H9 (cell line): Measurements from ENCODE around the gene OR13J1. TPM values are rescaled to one million over a fixed set of nuclear protein-coding genes. Genes with fewer than 3 reads are reported as not detected.

Source experiments
- DNase-seq: peaks from one replicate; pipeline ENCODE4 v3.0.0-alpha.2; 2017
- H2AFZ ChIP-seq: one replicate; pipeline ENCODE4 v1.6.1; 2013; ENCODE audit warnings: mild to moderate bottlenecking, low read length, control low read depth, moderate library complexity
- H2AK5ac ChIP-seq: 2 replicates; pipeline ENCODE4 v1.6.1; 2013; ENCODE audit warnings: low read length, control low read depth, mixed read lengths; ENCODE audit not compliant: insufficient read length
- H2BK120ac ChIP-seq: one replicate; pipeline ENCODE4 v1.6.1; 2013; ENCODE audit warnings: low read depth, mild to moderate bottlenecking, low read length, control low read depth, inconsistent platforms; ENCODE audit not compliant: poor library complexity, severe bottlenecking
- H2BK12ac ChIP-seq: 2 replicates; pipeline ENCODE4 v1.6.1; 2013; ENCODE audit warnings: low read length, control low read depth, mixed read lengths, low read depth; ENCODE audit not compliant: insufficient read length
- H2BK15ac ChIP-seq: 2 replicates; pipeline ENCODE4 v1.6.1; 2013; ENCODE audit warnings: low read depth, low read length, control low read depth
- H2BK20ac ChIP-seq: one replicate; pipeline ENCODE4 v1.6.1; 2013; ENCODE audit warnings: low read depth, mild to moderate bottlenecking, low read length, control low read depth, inconsistent platforms; ENCODE audit not compliant: poor library complexity, severe bottlenecking
- H2BK5ac ChIP-seq: 2 replicates; pipeline ENCODE4 v1.6.1; 2013; ENCODE audit warnings: low read length, control low read depth, mixed read lengths; ENCODE audit not compliant: insufficient read length
- H3K14ac ChIP-seq: 2 replicates; pipeline ENCODE4 v1.6.1; 2013; ENCODE audit warnings: low read length, control low read depth; ENCODE audit not compliant: insufficient read depth
- H3K18ac ChIP-seq: 2 replicates; pipeline ENCODE4 v1.6.1; 2013; ENCODE audit warnings: low read depth, mild to moderate bottlenecking, mixed read lengths, low read length, control low read depth; ENCODE audit not compliant: insufficient read length
- H3K23ac ChIP-seq: 2 replicates; pipeline ENCODE4 v1.6.1; 2013; ENCODE audit warnings: low read length, control low read depth, mixed read lengths, low read depth; ENCODE audit not compliant: insufficient read length
- H3K23me2 ChIP-seq: 2 replicates; pipeline ENCODE4 v1.6.1; 2013; ENCODE audit warnings: low read depth, mild to moderate bottlenecking, mixed read lengths, low read length, control low read depth; ENCODE audit not compliant: insufficient read length, poor library complexity, severe bottlenecking
- H3K27ac ChIP-seq: 2 replicates; pipeline ENCODE4 v1.5.1; 2013; ENCODE audit warnings: low read length, control low read depth, mixed read lengths, low read depth; ENCODE audit not compliant: insufficient read length
- H3K27me3 ChIP-seq: 2 replicates; pipeline ENCODE4 v1.6.1; 2013; ENCODE audit warnings: low read length, control low read depth, inconsistent platforms; ENCODE audit not compliant: insufficient read depth
- H3K4ac ChIP-seq: 2 replicates; pipeline ENCODE4 v1.6.1; 2013; ENCODE audit warnings: low read depth, mild to moderate bottlenecking, control low read depth, inconsistent platforms, low read length, moderate library complexity
- H3K4me1 ChIP-seq: 2 replicates; pipeline ENCODE4 v1.6.1; 2013; ENCODE audit warnings: low read length, control low read depth, inconsistent platforms; ENCODE audit not compliant: insufficient read depth
- H3K4me2 ChIP-seq: 2 replicates; pipeline ENCODE4 v1.6.1; 2013; ENCODE audit warnings: low read length, control low read depth, mixed read lengths; ENCODE audit not compliant: insufficient read length, insufficient read depth
- H3K56ac ChIP-seq: 2 replicates; pipeline ENCODE4 v1.6.1; 2013; ENCODE audit warnings: low read depth, mild to moderate bottlenecking, mixed read lengths, low read length, control low read depth; ENCODE audit not compliant: insufficient read length
- H3K79me1 ChIP-seq: 2 replicates; pipeline ENCODE4 v1.6.1; 2013; ENCODE audit warnings: low read depth, mild to moderate bottlenecking, moderate library complexity, low read length, control low read depth, inconsistent platforms; ENCODE audit not compliant: insufficient read depth, poor library complexity, severe bottlenecking
- H3K79me2 ChIP-seq: 2 replicates; pipeline ENCODE4 v1.6.1; 2013; ENCODE audit warnings: low read length, control low read depth, inconsistent platforms; ENCODE audit not compliant: insufficient read depth
- H3K9ac ChIP-seq: 2 replicates; pipeline ENCODE4 v1.6.1; 2013; ENCODE audit warnings: low read length, control low read depth, mixed read lengths; ENCODE audit not compliant: insufficient read length; ENCODE audit errors: extremely low read depth
- H3K9me3 ChIP-seq: one replicate; pipeline ENCODE4 v1.6.1; 2013; ENCODE audit warnings: low read depth, low read length, inconsistent platforms; ENCODE audit not compliant: control insufficient read depth
- H3T11ph ChIP-seq: one replicate; pipeline ENCODE4 v1.6.1; 2013; ENCODE audit warnings: mild to moderate bottlenecking, low read length, control low read depth, inconsistent platforms
- H4K20me1 ChIP-seq: one replicate; pipeline ENCODE4 v1.6.1; 2013; ENCODE audit not compliant: control insufficient read depth, insufficient read length, insufficient read depth
- H4K5ac ChIP-seq: 2 replicates; pipeline ENCODE4 v1.6.1; 2013; ENCODE audit warnings: low read depth, mild to moderate bottlenecking, mixed read lengths, low read length, control low read depth; ENCODE audit not compliant: insufficient read length
- H4K8ac ChIP-seq: replicated peaks from 2 replicates; pipeline ENCODE4 v1.6.1; 2013; ENCODE audit warnings: low read length, control low read depth, mixed read lengths, low read depth; ENCODE audit not compliant: insufficient read length
- H4K91ac ChIP-seq: 2 replicates; pipeline ENCODE4 v1.6.1; 2013; ENCODE audit warnings: low read depth, mild to moderate bottlenecking, moderate library complexity, mixed read lengths, low read length, control low read depth; ENCODE audit not compliant: insufficient read length
- H3K27ac Mint-ChIP-seq, 3 experiments: 2 replicates in 2 of 3; 3 replicates in 1 of 3; pipeline ENCODE4 v1.8.0; 2020 to 2021; ENCODE audit warnings: mixed read lengths in 3 of 3, mild to moderate bottlenecking in 1 of 3, moderate library complexity in 1 of 3
- H3K27me3 Mint-ChIP-seq: 2 replicates; pipeline ENCODE4 v1.8.0; 2021; ENCODE audit warnings: low read depth, mild to moderate bottlenecking, moderate library complexity, mixed read lengths
- H3K36me3 Mint-ChIP-seq, 3 experiments: 2 replicates in 2 of 3; 3 replicates in 1 of 3; pipeline ENCODE4 v1.8.0; 2020 to 2021; ENCODE audit warnings: low read depth in 3 of 3, mixed read lengths in 3 of 3; ENCODE audit not compliant: insufficient read depth in 1 of 3
- H3K4me1 Mint-ChIP-seq, 2 experiments: 2 replicates each; pipeline ENCODE4 v1.8.0; 2020; ENCODE audit warnings: mixed read lengths in 2 of 2
- H3K4me3 Mint-ChIP-seq, 2 experiments: 2 replicates in 1 of 2; 3 replicates in 1 of 2; pipeline ENCODE4 v1.8.0; 2020 to 2021; ENCODE audit warnings: mild to moderate bottlenecking in 2 of 2, mixed read lengths in 2 of 2, moderate library complexity in 1 of 2
- H3K9me3 Mint-ChIP-seq, 2 experiments: 2 replicates in 1 of 2; 3 replicates in 1 of 2; pipeline ENCODE4 v1.8.0; 2020; ENCODE audit warnings: mild to moderate bottlenecking in 2 of 2, mixed read lengths in 2 of 2, moderate library complexity in 1 of 2
- CTCF ChIP-seq: fragments of 200-600 bp; sonication (generic); conservative IDR thresholded peaks from 3 replicates; pipeline ENCODE4 v1.8.0; 2021; ENCODE audit warnings: antibody characterized with exemption, mild to moderate bottlenecking
- WGBS: extraction: QIAGEN DNeasy Blood & Tissue Kit; methylation state at CpG from one replicate; pipeline ENCODE4 v1.1.7; 2013; ENCODE audit warnings: missing lambda C conversion rate, low lambda C conversion rate, mixed read lengths; ENCODE audit not compliant: insufficient read length; ENCODE audit errors: extremely low coverage; 5-methylcytosine and 5-hydroxymethylcytosine counted together
- total RNA-seq: library from RNA; stranded (reverse); gene quantifications from 2 replicates; pipeline ENCODE4 v1.2.1, GENCODE V29; 2021

Gene OR13J1
- total RNA-seq, 1 experiment from 2014 or later: not detected

GRCh38 chr9:35847792-35848572 lies 22.2 kb downstream of the OR13J1 start:
- no peak for TF ChIP-seq CTCF
- H3K4me3 Mint-ChIP-seq: no peak overlapping the region

More at GRCh38 chr9:35847792-35848572, 22.2 kb downstream of the OR13J1 start:
- no peak overlapping the region for H2AFZ ChIP-seq
- H3K23me2 ChIP-seq: peaks cover 7% of the 10 kb centered on the region
- no peak overlapping the region for H2AK5ac ChIP-seq
- H3K79me2 ChIP-seq: no peaks in the 10 kb centered on the region
- no peaks in the 10 kb centered on the region for H3K79me1 ChIP-seq
- H4K91ac ChIP-seq: no peak overlapping the region
- no peak overlapping the region for H2BK120ac ChIP-seq
- H2BK5ac ChIP-seq: no peak overlapping the region
- no peak overlapping the region for H3K4ac ChIP-seq
- H2BK15ac ChIP-seq: no peak overlapping the region
- H3K4me1 ChIP-seq: peaks cover 14% of the 10 kb centered on the region; the same call in 1 of the 2 replicates
- H3T11ph ChIP-seq: no peak overlapping the region
- peaks cover 17% of the 10 kb centered on the region for H3K27me3 Mint-ChIP-seq
- no peak overlapping the region for H3K18ac ChIP-seq
- no peak overlapping the region for H3K14ac ChIP-seq
- no peak overlapping the region for H3K9ac ChIP-seq
- no peak overlapping the region; a peak in 1 of 7 replicates for H3K27ac Mint-ChIP-seq
- H2BK12ac ChIP-seq: no peak overlapping the region
- H4K20me1 ChIP-seq: no peaks in the 10 kb centered on the region
- H3K23ac ChIP-seq: no peak overlapping the region
- H4K5ac ChIP-seq: no peak overlapping the region
- DNase-seq: no peak
- no peak overlapping the region for H3K56ac ChIP-seq
- H3K27me3 ChIP-seq: no peaks in the 10 kb centered on the region; the same call in 1 of the 2 replicates
- peaks cover 26% of the 10 kb centered on the region in 2 experiments for H3K4me1 Mint-ChIP-seq
- no peak overlapping the region for H3K27ac ChIP-seq
- H2BK20ac ChIP-seq: no peak overlapping the region
- no peaks in the 10 kb centered on the region for H3K9me3 ChIP-seq
- peaks cover 1 to 17% (median 8%) of the 10 kb centered on the region in 3 experiments; a peak in 5 of 7 replicates for H3K36me3 Mint-ChIP-seq
- H3K4me2 ChIP-seq: no peak overlapping the region
- H3K9me3 Mint-ChIP-seq: no peaks in the 10 kb centered on the region
- WGBS: no CpG with 5 or more reads among the region's 4 CpGs
- H4K8ac ChIP-seq: no peak overlapping the region
